Endothelial cell of umbilical vein (primary cell): ENCODE measurements around the gene ERBB3. TPM values are rescaled to one million over a fixed set of nuclear protein-coding genes. Genes with fewer than 3 reads are reported as not detected.

Source experiments
- BruUV-seq: library from RNA; stranded (reverse); fragments of 400-500 nt; replicated peaks from 2 replicates; lab custom pipeline; 2021; lab: Mats Ljungman, UMichigan
- CTCF ChIA-PET: fragments of 300-600, 350-600 bp; sonication (Branson Sonifier 250); formaldehyde crosslinking; loops from one replicate; lab custom pipeline; 2021; ENCODE audit warnings: antibody characterized with exemption, inconsistent platforms; lab: Charles Lee
- POLR2A ChIA-PET: fragments of 300-600, 350-600 bp; sonication (Branson Sonifier 250); formaldehyde crosslinking; loops from one replicate; lab custom pipeline; 2021; ENCODE audit warnings: antibody characterized with exemption, inconsistent platforms; lab: Charles Lee
- DNase-seq: peaks from one replicate; pipeline ENCODE4 v3.0.0-alpha.2; 2011; ENCODE audit warnings: low read depth, low spot score
- FAIRE-seq: peaks from 2 replicates; lab custom pipeline; 2011; peaks lifted over from hg19 to GRCh38; lab: Jason Lieb, UNC
- H2AFZ ChIP-seq: 2 replicates; pipeline ENCODE4 v1.6.0; 2012; ENCODE audit warnings: low read depth, low read length, control low read depth, inconsistent platforms
- H3K27ac ChIP-seq: 2 replicates; pipeline ENCODE4 v1.5.1; 2011; ENCODE audit warnings: low read depth, mild to moderate bottlenecking, control low read depth, low read length, moderate library complexity; ENCODE audit not compliant: insufficient read depth
- H3K27me3 ChIP-seq, 2 experiments: 2 replicates each; pipeline versions ENCODE4 v1.6.0 to v1.6.1; 2011; ENCODE audit warnings: low read length in 2 of 2, mixed read lengths in 1 of 2; ENCODE audit not compliant: control insufficient read depth in 2 of 2, insufficient read depth in 2 of 2
- H3K36me3 ChIP-seq, 2 experiments: 2 replicates in 1 of 2; 3 replicates in 1 of 2; pipeline ENCODE4 v1.5.1; 2011; ENCODE audit warnings: low read length in 2 of 2, mild to moderate bottlenecking in 1 of 2, moderate library complexity in 1 of 2; ENCODE audit not compliant: control insufficient read depth in 2 of 2, insufficient read depth in 2 of 2; ENCODE audit errors: extremely low read depth in 1 of 2
- H3K4me1 ChIP-seq: 3 replicates; pipeline ENCODE4 v1.5.1; 2011; ENCODE audit warnings: mild to moderate bottlenecking, low read length; ENCODE audit not compliant: control insufficient read depth, insufficient read depth; ENCODE audit errors: extremely low read depth
- H3K4me2 ChIP-seq: 2 replicates; pipeline ENCODE4 v1.6.1; 2011; ENCODE audit warnings: low read length, control low read depth, mixed read lengths; ENCODE audit not compliant: insufficient read depth
- H3K4me3 ChIP-seq, 3 experiments: fragments of 200-600 bp in 1 of 3; sonication (generic), shearing (Covaris generic) in 1 of 3; replicated peaks in 1 of 3; 2 replicates each; pipeline ENCODE4 v1.5.1; 2011 to 2016; ENCODE audit warnings: control low read depth in 3 of 3, low read length in 3 of 3, mild to moderate bottlenecking in 2 of 3, inconsistent platforms in 1 of 3, low read depth in 1 of 3, moderate library complexity in 1 of 3; ENCODE audit not compliant: insufficient read depth in 1 of 3
- H3K79me2 ChIP-seq: 2 replicates; pipeline ENCODE4 v1.6.0; 2012; ENCODE audit warnings: low read length, inconsistent platforms; ENCODE audit not compliant: control insufficient read depth, insufficient read depth
- H3K9ac ChIP-seq: replicated peaks from 2 replicates; pipeline ENCODE3; 2011; ENCODE audit warnings: low read length, control low read depth; ENCODE audit not compliant: insufficient read depth; ENCODE audit errors: extremely low read depth
- H3K9me1 ChIP-seq: replicated peaks from 3 replicates; pipeline ENCODE4 v1.6.0; 2011; ENCODE audit warnings: mild to moderate bottlenecking, low read length; ENCODE audit not compliant: control insufficient read depth, insufficient read depth; ENCODE audit errors: extremely low read depth
- H3K9me3 ChIP-seq: replicated peaks from 2 replicates; pipeline ENCODE4 v1.5.1; 2012; ENCODE audit warnings: low read length, inconsistent platforms; ENCODE audit not compliant: control insufficient read depth, insufficient read depth
- H4K20me1 ChIP-seq: replicated peaks from 2 replicates; pipeline ENCODE3; 2011; ENCODE audit warnings: mild to moderate bottlenecking, low read length; ENCODE audit not compliant: control insufficient read depth, insufficient read depth; ENCODE audit errors: extremely low read depth
- CTCF ChIP-seq, 2 donors: IDR thresholded peaks; 1 replicate in 1 of 2; 2 replicates in 1 of 2; pipeline ENCODE4 v1.5.1; 2011; ENCODE audit warnings: low read length in 2 of 2, mild to moderate bottlenecking in 2 of 2, moderate library complexity in 2 of 2, control low read depth in 1 of 2, inconsistent platforms in 1 of 2, low read depth in 1 of 2; ENCODE audit not compliant: insufficient read depth in 1 of 2; ENCODE audit errors: extremely low read depth in 1 of 2
- EZH2 ChIP-seq: IDR thresholded peaks from 2 replicates; pipeline ENCODE4 v1.6.1; 2012; ENCODE audit warnings: borderline replicate concordance, low read depth, mild to moderate bottlenecking, moderate library complexity, low read length, inconsistent platforms; ENCODE audit not compliant: severe bottlenecking
- FOS ChIP-seq: IDR thresholded peaks from 2 replicates; pipeline ENCODE4 v1.6.1; 2011; ENCODE audit warnings: mild to moderate bottlenecking, low read length, moderate library complexity, borderline replicate concordance; ENCODE audit not compliant: insufficient read depth
- GATA2 ChIP-seq: IDR thresholded peaks from 2 replicates; pipeline ENCODE4 v1.7.0; 2011; ENCODE audit warnings: low read depth, mild to moderate bottlenecking, moderate library complexity, mixed read lengths, low read length; ENCODE audit not compliant: insufficient read length, insufficient read depth
- JUN ChIP-seq: IDR thresholded peaks from 2 replicates; pipeline ENCODE4 v1.6.1; 2011; ENCODE audit warnings: borderline replicate concordance, low read depth; ENCODE audit not compliant: insufficient read length, insufficient read depth
- MAX ChIP-seq: IDR thresholded peaks from 2 replicates; pipeline ENCODE4 v1.6.1; 2011; ENCODE audit not compliant: insufficient read depth, insufficient read length
- MYC ChIP-seq: IDR thresholded peaks from one replicate; pipeline ENCODE4 v1.6.1; 2011; ENCODE audit warnings: mild to moderate bottlenecking, low read depth, low read length
- POLR2A ChIP-seq: IDR thresholded peaks from 2 replicates; pipeline ENCODE4 v1.6.1; 2012; ENCODE audit warnings: low read depth, mild to moderate bottlenecking, control low read depth, low read length
- POLR2AphosphoS5 ChIP-seq: IDR thresholded peaks from 2 replicates; pipeline ENCODE4 v1.6.1; 2012; ENCODE audit warnings: low read depth, mild to moderate bottlenecking, control low read depth, low read length, moderate library complexity; ENCODE audit not compliant: insufficient read depth
- dilution Hi-C: fragments of 300-500 bp; cut with MboI; formaldehyde crosslinking; loops from one replicate; pipeline ENCODE4 v1.15.0; 2019; ENCODE audit warnings: low sequenced_read_pairs; ENCODE audit not compliant: extremely low pct_ligation_motif_present
- intact Hi-C: fragments of 100-400 bp; cut with micrococcal nuclease; formaldehyde crosslinking; loops from one replicate; pipeline ENCODE4 v1.10.0; 2022
- polyA plus RNA-seq, 4 experiments: library from polyadenylated mRNA; depleted of rRNA in 3 of 4; stranded (reverse) in 3 of 4; unstranded in 1 of 4; fragments of >200 nt; gene quantifications; 2 replicates each; pipeline versions ENCODE4 v1.2.1 to v1.2.3, GENCODE V29; 2011 to 2012; ENCODE audit warnings: missing spikeins in 1 of 4
- total RNA-seq: library from RNA; stranded (reverse); gene quantifications from 2 replicates; pipeline ENCODE4 v1.2.3, GENCODE V29; 2021

Gene ERBB3
- total and polyA plus RNA-seq, 2 donors (not counting 3 experiments of a cell fraction or from before 2014, with no cell fraction given) = 0.11 to 1.5 TPM

GRCh38 chr12:56121204-56121870 lies 41.4 kb downstream of the ERBB3 start:
- no peak overlapping the region for H3K27ac ChIP-seq
- H3K9me1 ChIP-seq = no peaks in the 10 kb centered on the region
- peaks cover 31% of the 10 kb centered on the region for H3K4me1 ChIP-seq
- POLR2A ChIA-PET = no interaction called here
- CTCF ChIA-PET = interaction anchor here (11.9 kb wide), 1 partner anchor 67 kb away, joined by 236 read pairs; the partner anchor contains the start of gene SMARCC2
- no peak for TF ChIP-seq MYC
- no peak for TF ChIP-seq JUN
- TF ChIP-seq POLR2A = no peak
- TF ChIP-seq GATA2 = no peak
- no peak for TF ChIP-seq EZH2
- no peak for TF ChIP-seq POLR2AphosphoS5
- no peak for TF ChIP-seq MAX
- TF ChIP-seq CTCF (IDR thresholded peaks at IDR 0.05; ENCODE audit: extremely low read depth in 1 of 2, insufficient read depth in 1 of 2, low read depth in 1 of 2, low read length in 2 of 2) = no peak
- no peak for TF ChIP-seq FOS
- H3K4me2 ChIP-seq = no peak overlapping the region
- no peaks in the 10 kb centered on the region for H3K27me3 ChIP-seq
- intact Hi-C loops (no loop called here), dilution Hi-C loops (no loop called here)
- BruUV-seq = no TSS peak
- H2AFZ ChIP-seq = no peak overlapping the region
- no peaks in the 10 kb centered on the region for H4K20me1 ChIP-seq
- no peak for DNase-seq
- no peak overlapping the region for H3K4me3 ChIP-seq
- peaks cover 0 to 13% of the 10 kb centered on the region in 2 experiments for H3K36me3 ChIP-seq
- no peaks in the 10 kb centered on the region for H3K9me3 ChIP-seq
- FAIRE-seq = no peak
- no peak overlapping the region for H3K9ac ChIP-seq
- peaks cover 24% of the 10 kb centered on the region for H3K79me2 ChIP-seq
